Fibroblast of lung (primary cell): ENCODE measurements around the gene GATAD1. TPM values are rescaled to one million over a fixed set of nuclear protein-coding genes. Genes with fewer than 3 reads are reported as not detected.

ENCODE experiments used
- DNase-seq, 2 donors: peaks; one replicate each; pipeline versions ENCODE4 v3.0.0 to v3.0.0-alpha.2; 2010; ENCODE audit warnings: low read depth in 2 of 2
- H2AFZ ChIP-seq: 2 replicates; pipeline ENCODE4 v1.5.1; 2012; ENCODE audit warnings: low read length, control low read depth, inconsistent platforms
- H3K27ac ChIP-seq: 2 replicates; pipeline ENCODE4 v1.5.1; 2011; ENCODE audit warnings: low read length, control low read depth; ENCODE audit not compliant: insufficient read depth
- H3K27me3 ChIP-seq: 2 replicates; pipeline ENCODE4 v1.5.1; 2011; ENCODE audit warnings: mild to moderate bottlenecking, low read length; ENCODE audit not compliant: control insufficient read depth, insufficient read depth
- H3K36me3 ChIP-seq: 2 replicates; pipeline ENCODE4 v1.5.1; 2011; ENCODE audit warnings: low read length; ENCODE audit not compliant: control insufficient read depth, insufficient read depth
- H3K4me1 ChIP-seq: 2 replicates; pipeline ENCODE4 v1.5.1; 2011; ENCODE audit warnings: low read length; ENCODE audit not compliant: control insufficient read depth, insufficient read depth; ENCODE audit errors: extremely low read depth
- H3K4me2 ChIP-seq: 2 replicates; pipeline ENCODE4 v1.5.1; 2011; ENCODE audit warnings: low read length, control low read depth; ENCODE audit not compliant: insufficient read depth; ENCODE audit errors: extremely low read depth
- H3K4me3 ChIP-seq, 4 experiments: fragments of 200-600 bp in 1 of 4; sonication (generic) in 1 of 4; replicated peaks in 1 of 4; 2 replicates each; pipeline ENCODE4 v1.5.1; 2011 to 2016; ENCODE audit warnings: low read length in 4 of 4, low read depth in 3 of 4, mild to moderate bottlenecking in 3 of 4, control low read depth in 2 of 4, inconsistent platforms in 1 of 4, mixed read lengths in 1 of 4; ENCODE audit not compliant: insufficient read depth in 1 of 4; ENCODE audit errors: control extremely low read depth in 1 of 4
- H3K79me2 ChIP-seq: 2 replicates; pipeline ENCODE4 v1.5.1; 2012; ENCODE audit warnings: mild to moderate bottlenecking, low read length, inconsistent platforms; ENCODE audit not compliant: control insufficient read depth, insufficient read depth
- H3K9ac ChIP-seq: 2 replicates; pipeline ENCODE4 v1.5.1; 2011; ENCODE audit warnings: mild to moderate bottlenecking, low read length, control low read depth; ENCODE audit not compliant: insufficient read depth
- H3K9me3 ChIP-seq: 2 replicates; pipeline ENCODE4 v1.5.1; 2012; ENCODE audit warnings: low read depth, low read length; ENCODE audit not compliant: control insufficient read depth, insufficient read depth
- H4K20me1 ChIP-seq: 2 replicates; pipeline ENCODE4 v1.5.1; 2011; ENCODE audit warnings: low read length; ENCODE audit not compliant: control insufficient read depth, insufficient read depth; ENCODE audit errors: extremely low read depth
- EZH2 ChIP-seq: IDR thresholded peaks from 2 replicates; pipeline ENCODE4 v1.5.1; 2012; ENCODE audit warnings: low read length, control low read depth, mild to moderate bottlenecking; ENCODE audit errors: missing control alignments
- polyA plus RNA-seq, 2 donors: library from polyadenylated mRNA; depleted of rRNA in 1 of 2; stranded (reverse) in 1 of 2; unstranded in 1 of 2; fragments of >200 nt; gene quantifications; 2 replicates each; pipeline ENCODE4 v1.2.1, GENCODE V29; 2011 to 2012; ENCODE audit warnings: missing spikeins in 1 of 2
- total RNA-seq: library from RNA; depleted of rRNA; stranded (reverse); fragments of >200 nt; gene quantifications from 2 replicates; pipeline ENCODE4 v1.2.1, GENCODE V29; 2014
- TF ChIP-seq, protein P1 (sequence below), 2 donors: IDR thresholded peaks in 1 of 2; conservative IDR thresholded peaks in 1 of 2; 1 replicate in 1 of 2; 2 replicates in 1 of 2; pipeline ENCODE4 v1.5.1; 2011 to 2012; ENCODE audit warnings: low read length in 2 of 2, control low read depth in 1 of 2, inconsistent platforms in 1 of 2, low read depth in 1 of 2, mild to moderate bottlenecking in 1 of 2

GATAD1 gene
- total and polyA plus RNA-seq, 2 donors (not counting 1 experiment from before 2014, with no cell fraction given): 32.1 to 32.4 TPM

DNA sequence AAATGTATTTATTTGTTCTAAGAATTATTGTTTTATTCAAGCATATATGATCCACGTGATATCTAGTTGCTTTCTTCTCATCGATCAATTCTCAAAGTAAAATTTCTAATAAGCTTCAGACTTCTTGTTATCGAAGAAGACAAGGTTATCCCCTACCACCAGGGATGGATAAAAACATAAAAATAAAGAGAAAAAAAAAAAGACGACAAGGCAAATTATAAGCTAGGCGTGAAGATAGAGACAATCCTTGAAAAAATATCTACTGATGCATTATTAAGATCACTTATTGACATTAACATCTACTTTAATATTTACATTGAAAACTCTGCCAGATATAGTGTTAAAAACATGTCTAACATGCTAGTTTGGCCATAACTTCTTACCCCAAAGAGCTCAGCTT is 61.7 kb downstream of the GATAD1 start:
- H4K20me1 ChIP-seq: no peaks in the 10 kb centered on the region
- H3K27me3 ChIP-seq: no peaks in the 10 kb centered on the region
- H3K79me2 ChIP-seq: no peaks in the 10 kb centered on the region
- no peaks in the 10 kb centered on the region for H3K9me3 ChIP-seq
- H3K4me3 ChIP-seq: no peak overlapping the region
- no peak overlapping the region for H3K9ac ChIP-seq
- peaks cover 2% of the 10 kb centered on the region for H3K36me3 ChIP-seq
- DNase-seq: no peak
- H3K4me2 ChIP-seq: no peak overlapping the region
- no peak overlapping the region for H3K27ac ChIP-seq
- TF ChIP-seq EZH2: no peak
- TF ChIP-seq, protein P1, sequence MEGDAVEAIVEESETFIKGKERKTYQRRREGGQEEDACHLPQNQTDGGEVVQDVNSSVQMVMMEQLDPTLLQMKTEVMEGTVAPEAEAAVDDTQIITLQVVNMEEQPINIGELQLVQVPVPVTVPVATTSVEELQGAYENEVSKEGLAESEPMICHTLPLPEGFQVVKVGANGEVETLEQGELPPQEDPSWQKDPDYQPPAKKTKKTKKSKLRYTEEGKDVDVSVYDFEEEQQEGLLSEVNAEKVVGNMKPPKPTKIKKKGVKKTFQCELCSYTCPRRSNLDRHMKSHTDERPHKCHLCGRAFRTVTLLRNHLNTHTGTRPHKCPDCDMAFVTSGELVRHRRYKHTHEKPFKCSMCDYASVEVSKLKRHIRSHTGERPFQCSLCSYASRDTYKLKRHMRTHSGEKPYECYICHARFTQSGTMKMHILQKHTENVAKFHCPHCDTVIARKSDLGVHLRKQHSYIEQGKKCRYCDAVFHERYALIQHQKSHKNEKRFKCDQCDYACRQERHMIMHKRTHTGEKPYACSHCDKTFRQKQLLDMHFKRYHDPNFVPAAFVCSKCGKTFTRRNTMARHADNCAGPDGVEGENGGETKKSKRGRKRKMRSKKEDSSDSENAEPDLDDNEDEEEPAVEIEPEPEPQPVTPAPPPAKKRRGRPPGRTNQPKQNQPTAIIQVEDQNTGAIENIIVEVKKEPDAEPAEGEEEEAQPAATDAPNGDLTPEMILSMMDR (conservative IDR thresholded peaks at IDR 0.05 in 1 of 2, IDR thresholded peaks at IDR 0.05 in 1 of 2; ENCODE audit: low read depth in 1 of 2, low read length in 2 of 2): no peak
- H3K4me1 ChIP-seq: no peaks in the 10 kb centered on the region
- H2AFZ ChIP-seq: no peak overlapping the region

Other genes starting within 250 kb of the GATAD1 start
- 45.7 and 53.0 TPM in 2 replicates for gene KRIT1, start 201.6 kb upstream of the GATAD1 start, total RNA-seq
- gene KRIT1, start 201.6 kb upstream of the GATAD1 start, polyA plus RNA-seq: 37.9 and 52.3 TPM in 2 replicates
- gene ANKIB1, start 201.5 kb upstream of the GATAD1 start, total RNA-seq: 50.6 and 60.4 TPM in 2 replicates
- gene ANKIB1, start 201.5 kb upstream of the GATAD1 start, polyA plus RNA-seq: 38.1 and 53.4 TPM in 2 replicates
- gene ERVW-1, start 30.5 kb downstream of the GATAD1 start, total RNA-seq: not detected in 2 replicates
- gene ERVW-1, start 30.5 kb downstream of the GATAD1 start, polyA plus RNA-seq: not detected in 2 replicates
- 19.3 and 23.0 TPM in 2 replicates for gene PEX1, start 81.0 kb downstream of the GATAD1 start, total RNA-seq
- gene PEX1, start 81.0 kb downstream of the GATAD1 start, polyA plus RNA-seq: 11.2 and 11.3 TPM in 2 replicates
- 10.3 and 12.2 TPM in 2 replicates for gene RBM48, start 81.3 kb downstream of the GATAD1 start, total RNA-seq
- 7.4 and 9.8 TPM in 2 replicates for gene RBM48, start 81.3 kb downstream of the GATAD1 start, polyA plus RNA-seq
- 13.6 and 20.3 TPM in 2 replicates for gene FAM133B, start 142.9 kb downstream of the GATAD1 start, total RNA-seq
- 21.8 and 22.0 TPM in 2 replicates for gene FAM133B, start 142.9 kb downstream of the GATAD1 start, polyA plus RNA-seq